Measurements from ENCODE around the gene ANXA2R. TPM values are rescaled to one million over a fixed set of nuclear protein-coding genes. Genes with fewer than 3 reads are reported as not detected.

Gene ANXA2R
- total RNA-seq, 2 donors from 2014 or later, result 0.63 TPM; not detected in 1

- Histone ChIP-seq H3K27me3 (no peaks in the 10 kb centered on the region), H3K27ac (no peak overlapping the region), H3K4me1 (no peaks in the 10 kb centered on the region), H3K36me3 (no peaks in the 10 kb centered on the region), H3K9me3 (no peaks in the 10 kb centered on the region), H3K4me3 (no peak overlapping the region)
- DNase-seq (ENCODE audit: low spot score), result no peak
- no peak for TF ChIP-seq CTCF (IDR thresholded peaks at IDR 0.05)
Observed at GRCh38 chr5:43051684-43052083, 11.6 kb upstream of the ANXA2R start.

- H3K27me3 ChIP-seq, result no peaks in the 10 kb centered on the region
- no peaks in the 10 kb centered on the region for H3K4me1 ChIP-seq
- H3K9me3 ChIP-seq, result no peaks in the 10 kb centered on the region
- H3K4me3 ChIP-seq, result no peak overlapping the region
- DNase-seq (ENCODE audit: low spot score), result no peak
- no peak overlapping the region for H3K27ac ChIP-seq
- TF ChIP-seq CTCF (IDR thresholded peaks at IDR 0.05), result no peak
- H3K36me3 ChIP-seq, result no peaks in the 10 kb centered on the region
Observed at GRCh38 chr5:43050384-43050783, 10.3 kb upstream of the ANXA2R start.

- H3K4me3 ChIP-seq, result no peak overlapping the region
- DNase-seq (ENCODE audit: low spot score), result no peak
- no peak overlapping the region for H3K27ac ChIP-seq
- TF ChIP-seq CTCF (IDR thresholded peaks at IDR 0.05), result no peak
- H3K27me3 ChIP-seq, result no peaks in the 10 kb centered on the region
- no peaks in the 10 kb centered on the region for H3K9me3 ChIP-seq
- no peaks in the 10 kb centered on the region for H3K4me1 ChIP-seq
- no peaks in the 10 kb centered on the region for H3K36me3 ChIP-seq
Observed at GRCh38 chr5:43049236-43049635, 9.1 kb upstream of the ANXA2R start.

- H3K27me3 ChIP-seq, result no peaks in the 10 kb centered on the region
- no peak overlapping the region for H3K27ac ChIP-seq
- no peak for TF ChIP-seq CTCF (IDR thresholded peaks at IDR 0.05)
- DNase-seq (ENCODE audit: low spot score), result no peak
- H3K4me3 ChIP-seq, result no peak overlapping the region
- no peaks in the 10 kb centered on the region for H3K9me3 ChIP-seq
- peaks cover 0 to 17% of the 10 kb centered on the region in 2 donors for H3K4me1 ChIP-seq
- H3K36me3 ChIP-seq, result no peaks in the 10 kb centered on the region
Observed at GRCh38 chr5:43046474-43046873, 6.4 kb upstream of the ANXA2R start.

GRCh38 chr5:43045236-43045635, 5.1 kb upstream of the ANXA2R start:
- no peaks in the 10 kb centered on the region for H3K27me3 ChIP-seq
- DNase-seq (ENCODE audit: low spot score), result no peak
- H3K9me3 ChIP-seq, result no peaks in the 10 kb centered on the region
- no peak for TF ChIP-seq CTCF (IDR thresholded peaks at IDR 0.05)
- H3K36me3 ChIP-seq, result no peaks in the 10 kb centered on the region
- no peak overlapping the region for H3K27ac ChIP-seq
- peaks cover 0 to 17% of the 10 kb centered on the region in 2 donors for H3K4me1 ChIP-seq
- no peak overlapping the region for H3K4me3 ChIP-seq

- no peaks in the 10 kb centered on the region for H3K27me3 ChIP-seq
- peaks cover 0 to 17% of the 10 kb centered on the region in 2 donors for H3K4me1 ChIP-seq
- no peak for TF ChIP-seq CTCF (IDR thresholded peaks at IDR 0.05)
- H3K27ac ChIP-seq, result peak overlapping the region; percentile 5 to 22
- DNase-seq (ENCODE audit: low spot score), result no peak
- no peak overlapping the region for H3K4me3 ChIP-seq
- H3K9me3 ChIP-seq, result no peaks in the 10 kb centered on the region
- no peaks in the 10 kb centered on the region for H3K36me3 ChIP-seq
Observed at GRCh38 chr5:43044181-43044914, 4.2 kb upstream of the ANXA2R start.
